Glutamatergic neuron (in vitro differentiated cells): Measurements from ENCODE around the gene DGKK. TPM values are rescaled to one million over a fixed set of nuclear protein-coding genes. Genes with fewer than 3 reads are reported as not detected.

Experiments
- DNase-seq: peaks from one replicate; pipeline ENCODE4 v3.0.0; 2022
- H3K27ac Mint-ChIP-seq: one replicate; pipeline ENCODE4 v1.8.0; 2020; ENCODE audit warnings: mild to moderate bottlenecking, mixed read lengths, inconsistent platforms; ENCODE audit not compliant: unreplicated experiment
- H3K27me3 Mint-ChIP-seq: one replicate; pipeline ENCODE4 v1.8.0; 2020; ENCODE audit warnings: mild to moderate bottlenecking, moderate library complexity, mixed read lengths, inconsistent platforms; ENCODE audit not compliant: unreplicated experiment
- H3K36me3 Mint-ChIP-seq: one replicate; pipeline ENCODE4 v1.8.0; 2020; ENCODE audit warnings: mild to moderate bottlenecking, mixed read lengths, inconsistent platforms; ENCODE audit not compliant: unreplicated experiment
- H3K4me1 Mint-ChIP-seq: one replicate; pipeline ENCODE4 v1.8.0; 2020; ENCODE audit warnings: mild to moderate bottlenecking, low read depth, mixed read lengths, inconsistent platforms; ENCODE audit not compliant: unreplicated experiment
- H3K4me3 Mint-ChIP-seq: one replicate; pipeline ENCODE4 v1.8.0; 2020; ENCODE audit warnings: mild to moderate bottlenecking, mixed read lengths, inconsistent platforms; ENCODE audit not compliant: unreplicated experiment
- H3K9me3 Mint-ChIP-seq: one replicate; pipeline ENCODE4 v1.8.0; 2020; ENCODE audit warnings: mild to moderate bottlenecking, moderate library complexity, mixed read lengths, inconsistent platforms; ENCODE audit not compliant: unreplicated experiment
- total RNA-seq: library from RNA; stranded (reverse); fragmentation: NEBNext Ultra II Directional; extraction: Animal tissue kit (Norgen Biotek cat#: 25700); gene quantifications from one replicate; pipeline ENCODE4 v1.2.1, GENCODE V29; 2021; ENCODE audit not compliant: unreplicated experiment
- TF ChIP-seq, protein P1 (sequence below): fragments of 200-600 bp; sonication (generic); IDR thresholded peaks from one replicate; pipeline ENCODE4 v1.5.0; 2021; ENCODE audit not compliant: partially characterized antibody, unreplicated experiment

Gene DGKK
- total RNA-seq, 1 donor from 2014 or later = not detected

GRCh38 chrX:50469206-50469605 is 1.4 kb downstream of the DGKK start:
- Mint-ChIP-seq H3K4me3 (peak overlapping the region; percentile 60), H3K4me1 (peaks cover 2% of the 10 kb centered on the region), H3K36me3 (no peaks in the 10 kb centered on the region), H3K9me3 (no peaks in the 10 kb centered on the region), H3K27me3 (peaks cover 13% of the 10 kb centered on the region), H3K27ac (no peak overlapping the region)
- TF ChIP-seq, protein P1, sequence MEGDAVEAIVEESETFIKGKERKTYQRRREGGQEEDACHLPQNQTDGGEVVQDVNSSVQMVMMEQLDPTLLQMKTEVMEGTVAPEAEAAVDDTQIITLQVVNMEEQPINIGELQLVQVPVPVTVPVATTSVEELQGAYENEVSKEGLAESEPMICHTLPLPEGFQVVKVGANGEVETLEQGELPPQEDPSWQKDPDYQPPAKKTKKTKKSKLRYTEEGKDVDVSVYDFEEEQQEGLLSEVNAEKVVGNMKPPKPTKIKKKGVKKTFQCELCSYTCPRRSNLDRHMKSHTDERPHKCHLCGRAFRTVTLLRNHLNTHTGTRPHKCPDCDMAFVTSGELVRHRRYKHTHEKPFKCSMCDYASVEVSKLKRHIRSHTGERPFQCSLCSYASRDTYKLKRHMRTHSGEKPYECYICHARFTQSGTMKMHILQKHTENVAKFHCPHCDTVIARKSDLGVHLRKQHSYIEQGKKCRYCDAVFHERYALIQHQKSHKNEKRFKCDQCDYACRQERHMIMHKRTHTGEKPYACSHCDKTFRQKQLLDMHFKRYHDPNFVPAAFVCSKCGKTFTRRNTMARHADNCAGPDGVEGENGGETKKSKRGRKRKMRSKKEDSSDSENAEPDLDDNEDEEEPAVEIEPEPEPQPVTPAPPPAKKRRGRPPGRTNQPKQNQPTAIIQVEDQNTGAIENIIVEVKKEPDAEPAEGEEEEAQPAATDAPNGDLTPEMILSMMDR = no peak
- DNase-seq = peak; percentile 25

- no peaks in the 10 kb centered on the region for H3K9me3 Mint-ChIP-seq
- no peaks in the 10 kb centered on the region for H3K36me3 Mint-ChIP-seq
- no peak overlapping the region for H3K4me3 Mint-ChIP-seq
- peaks cover 4% of the 10 kb centered on the region for H3K4me1 Mint-ChIP-seq
- DNase-seq = no peak
- no peaks in the 10 kb centered on the region for H3K27me3 Mint-ChIP-seq
- no peak overlapping the region for H3K27ac Mint-ChIP-seq
- TF ChIP-seq, protein P1 = no peak
These were observed 11.0 kb downstream of the DGKK start for GRCh38 chrX:50459615-50460014.

DNA sequence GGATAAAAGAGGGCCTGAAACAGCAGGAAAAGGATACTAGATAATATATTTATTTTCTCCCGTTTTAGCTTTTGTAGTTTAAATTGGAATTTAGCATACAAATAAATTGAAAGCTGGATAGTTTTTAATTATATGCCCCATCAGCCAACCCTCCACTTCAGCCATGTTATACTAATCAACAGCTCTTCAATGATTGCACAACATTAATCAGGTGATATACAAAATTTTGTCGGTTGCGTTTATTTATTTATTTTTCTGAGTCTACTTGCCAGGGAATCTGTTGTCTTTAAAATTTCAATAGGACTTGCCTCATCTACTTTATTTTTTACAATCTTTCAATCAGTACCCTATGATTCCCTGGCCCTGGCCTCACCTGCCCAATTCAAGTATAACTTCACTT is 12.1 kb downstream of the DGKK start:
- peaks cover 4% of the 10 kb centered on the region for H3K4me1 Mint-ChIP-seq
- TF ChIP-seq, protein P1 = no peak

DNA sequence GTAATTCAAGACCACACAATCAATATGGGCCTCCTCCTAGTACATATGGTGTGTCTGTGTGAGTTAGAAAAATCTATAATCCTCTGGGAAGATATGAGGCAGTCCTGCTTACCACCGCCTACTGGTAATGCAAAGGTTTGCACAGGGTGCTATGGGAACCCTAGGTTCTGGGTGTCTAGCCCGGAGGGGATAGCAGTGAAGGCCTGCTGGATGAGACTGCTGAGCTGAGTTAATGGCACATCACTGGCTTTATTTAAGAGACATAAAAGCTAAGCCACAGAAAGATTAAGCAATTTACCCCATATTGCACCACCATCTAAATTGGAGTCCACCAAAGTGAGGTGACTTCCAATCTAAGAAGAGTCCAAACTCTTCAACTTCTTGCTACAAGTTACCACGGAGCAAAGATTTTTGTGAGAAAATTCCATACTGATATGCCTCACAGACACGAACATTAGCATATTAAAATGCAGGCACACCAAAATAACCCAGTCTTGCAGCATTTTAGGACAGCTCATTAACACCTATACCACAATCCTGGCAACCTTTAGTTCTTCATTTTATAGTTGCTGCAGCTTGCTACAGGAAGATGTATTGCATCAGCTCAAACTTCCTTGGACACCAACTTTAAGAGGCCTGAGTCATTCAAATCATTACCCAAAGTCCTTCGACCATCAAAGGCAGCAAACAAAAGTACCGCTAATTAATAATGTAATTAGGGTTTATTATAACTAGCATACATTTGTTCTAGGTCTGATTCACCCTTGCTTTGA is 13.7 kb downstream of the DGKK start:
- TF ChIP-seq, protein P1 = no peak
- Mint-ChIP-seq H3K27me3 (no peaks in the 10 kb centered on the region), H3K36me3 (no peaks in the 10 kb centered on the region), H3K9me3 (no peaks in the 10 kb centered on the region), H3K4me1 (peaks cover 4% of the 10 kb centered on the region), H3K4me3 (no peak overlapping the region), H3K27ac (no peak overlapping the region)
- DNase-seq = no peak

More for the DNA sequence above, 12.1 kb downstream of the DGKK start:
- H3K4me3 Mint-ChIP-seq = no peak overlapping the region
- no peaks in the 10 kb centered on the region for H3K27me3 Mint-ChIP-seq
- no peak overlapping the region for H3K27ac Mint-ChIP-seq
- H3K36me3 Mint-ChIP-seq = no peaks in the 10 kb centered on the region
- DNase-seq = no peak
- H3K9me3 Mint-ChIP-seq = no peaks in the 10 kb centered on the region

DNA sequence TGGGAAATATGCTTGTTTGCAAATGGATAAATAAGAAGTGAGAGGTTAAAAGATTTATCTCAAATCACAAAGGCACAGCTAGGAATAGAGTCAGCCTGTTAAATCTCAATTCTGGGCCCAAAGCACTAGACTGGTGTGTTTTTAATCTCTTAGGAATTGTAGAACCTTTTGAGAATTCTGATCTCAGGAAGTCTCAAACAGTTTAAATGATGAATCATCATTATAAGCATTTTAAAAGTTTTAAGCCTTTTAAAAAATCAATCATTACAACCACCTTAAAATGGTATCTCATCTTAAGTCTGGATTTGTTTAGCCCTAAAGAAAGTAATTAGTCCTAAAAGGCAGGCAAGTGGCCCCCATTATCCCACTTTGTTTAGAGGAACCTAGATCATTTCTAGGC is 17.8 kb downstream of the DGKK start:
- H3K4me1 Mint-ChIP-seq = peaks cover 4% of the 10 kb centered on the region
- H3K36me3 Mint-ChIP-seq = no peaks in the 10 kb centered on the region
- TF ChIP-seq, protein P1 = no peak
- H3K27me3 Mint-ChIP-seq = no peaks in the 10 kb centered on the region
- no peaks in the 10 kb centered on the region for H3K9me3 Mint-ChIP-seq
- no peak overlapping the region for H3K27ac Mint-ChIP-seq
- DNase-seq = no peak
- H3K4me3 Mint-ChIP-seq = no peak overlapping the region
